NCI-H82 (cell line): ENCODE measurements around the gene MAST3.
"Not testable (repeated sequence)": the region's sequence is repeated elsewhere in the genome, so short reads cannot be mapped to it uniquely, and the experiment has no call there.

Experiments used
- DNase-seq: peaks from one replicate; lab custom pipeline; 2025; lab: John Stamatoyannopoulos, UW

MAST3 gene

GRCh38 chr19:18137657-18138339 lies 40.2 kb downstream of the MAST3 start:
- no peak for DNase-seq

- no peak for DNase-seq
Observed at GRCh38 chr19:18140473-18140872, 42.9 kb downstream of the MAST3 start.

GRCh38 chr19:18141031-18141430 lies 43.5 kb downstream of the MAST3 start:
- no peak for DNase-seq

- no peak for DNase-seq
Observed at GRCh38 chr19:18143902-18144301, 46.3 kb downstream of the MAST3 start.

- no peak for DNase-seq
Observed at GRCh38 chr19:18144361-18144760, 46.8 kb downstream of the MAST3 start.

- DNase-seq, result no peak
Observed at GRCh38 chr19:18144906-18145305, 47.3 kb downstream of the MAST3 start.

- DNase-seq, result no peak
Observed at GRCh38 chr19:18145391-18145999, 47.9 kb downstream of the MAST3 start.

GRCh38 chr19:18147396-18147795 lies 49.8 kb downstream of the MAST3 start:
- DNase-seq, result no peak

GRCh38 chr19:18149596-18149975 lies 52.0 kb downstream of the MAST3 start:
- DNase-seq, result no peak

GRCh38 chr19:18150776-18151624 lies 53.4 kb downstream of the MAST3 start:
- no peak for DNase-seq

GRCh38 chr19:18152442-18152816 lies 54.9 kb downstream of the MAST3 start:
- peak; percentile 100 for DNase-seq

- DNase-seq, result peak; percentile 100
Observed at GRCh38 chr19:18152817-18153555, 55.4 kb downstream of the MAST3 start, which contains the start of gene PIK3R2. TSS of gene PIK3R2 (plus strand) at chr19:18153163. CDS start at chr19:18155880, 2,717 bp downstream.

GRCh38 chr19:18153556-18154134 lies 56.1 kb downstream of the MAST3 start:
- peak; percentile 55 for DNase-seq

GRCh38 chr19:18155095-18156087 lies 57.8 kb downstream of the MAST3 start:
- no peak for DNase-seq

GRCh38 chr19:18156268-18156667 lies 58.7 kb downstream of the MAST3 start:
- DNase-seq, result no peak

- peak; percentile 59 for DNase-seq
Observed at GRCh38 chr19:18156841-18157464, 59.4 kb downstream of the MAST3 start.

- no peak for DNase-seq
Observed at GRCh38 chr19:18157465-18158063, 60.0 kb downstream of the MAST3 start.

- DNase-seq, result no peak
Observed at GRCh38 chr19:18158467-18158866, 60.9 kb downstream of the MAST3 start.

GRCh38 chr19:18159059-18159616 lies 61.6 kb downstream of the MAST3 start:
- not testable (repeated sequence) for DNase-seq
